Mesenteric fat pad (tissue), 1 donor: ENCODE results near the gene YWHAQ. TPM values are rescaled to one million over a fixed set of nuclear protein-coding genes. Genes with fewer than 3 reads are reported as not detected.

ENCODE experiments used
- DNase-seq: peaks from one replicate; pipeline ENCODE4 v3.0.0-alpha.2; 2020; ENCODE audit warnings: low spot score
- total RNA-seq: library from RNA; stranded (reverse); fragmentation: NEBNext Ultra II Directional; extraction: Animal tissue kit (Norgen Biotek cat#: 25700); gene quantifications from one replicate; pipeline ENCODE4 v1.2.1, GENCODE V29; 2021
- donor health status: DM: yes; HTN: yes; CAD: no.

YWHAQ gene
- total RNA-seq, 1 donor from 2014 or later: 183 TPM

DNA sequence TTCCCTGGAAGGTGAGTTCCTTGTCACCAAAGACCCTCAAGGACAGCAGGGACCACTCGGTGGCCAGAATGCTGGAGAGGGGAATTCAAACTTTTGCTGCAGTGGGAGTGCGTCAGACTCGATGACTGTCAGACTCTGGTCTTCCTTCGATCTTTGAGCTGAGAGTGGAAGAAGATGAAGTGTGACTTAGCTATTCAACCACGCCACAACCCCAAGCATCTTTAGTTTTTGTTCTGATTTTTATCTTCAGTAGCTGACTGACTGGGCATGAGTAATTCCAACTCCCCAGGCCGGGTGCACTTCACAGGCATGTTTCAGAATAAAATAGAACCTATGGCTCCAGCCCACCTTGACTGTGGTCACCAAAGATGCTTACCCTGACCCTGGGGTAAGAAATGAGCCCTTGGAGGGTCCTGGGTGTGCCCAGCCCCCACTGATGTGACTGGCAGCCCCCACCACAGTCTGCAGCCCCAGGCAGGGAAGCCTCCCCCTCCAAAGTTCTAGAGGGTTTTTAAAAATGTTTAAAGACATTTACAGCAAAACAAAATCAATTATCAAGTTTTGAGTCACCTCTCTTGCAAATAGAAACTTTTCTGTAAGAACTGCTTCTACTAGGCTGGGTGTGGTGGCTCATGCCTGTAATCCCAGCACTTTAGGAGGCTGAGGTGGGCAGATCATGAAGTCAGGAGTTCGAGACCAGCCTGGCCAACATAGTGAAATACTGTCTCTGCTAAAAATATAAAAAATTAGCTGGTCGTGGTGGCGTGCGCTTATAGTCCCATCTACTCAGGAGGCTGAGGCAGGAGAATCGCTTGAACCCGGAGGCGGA is 24.9 kb upstream of the YWHAQ start:
- no peak for DNase-seq

DNA sequence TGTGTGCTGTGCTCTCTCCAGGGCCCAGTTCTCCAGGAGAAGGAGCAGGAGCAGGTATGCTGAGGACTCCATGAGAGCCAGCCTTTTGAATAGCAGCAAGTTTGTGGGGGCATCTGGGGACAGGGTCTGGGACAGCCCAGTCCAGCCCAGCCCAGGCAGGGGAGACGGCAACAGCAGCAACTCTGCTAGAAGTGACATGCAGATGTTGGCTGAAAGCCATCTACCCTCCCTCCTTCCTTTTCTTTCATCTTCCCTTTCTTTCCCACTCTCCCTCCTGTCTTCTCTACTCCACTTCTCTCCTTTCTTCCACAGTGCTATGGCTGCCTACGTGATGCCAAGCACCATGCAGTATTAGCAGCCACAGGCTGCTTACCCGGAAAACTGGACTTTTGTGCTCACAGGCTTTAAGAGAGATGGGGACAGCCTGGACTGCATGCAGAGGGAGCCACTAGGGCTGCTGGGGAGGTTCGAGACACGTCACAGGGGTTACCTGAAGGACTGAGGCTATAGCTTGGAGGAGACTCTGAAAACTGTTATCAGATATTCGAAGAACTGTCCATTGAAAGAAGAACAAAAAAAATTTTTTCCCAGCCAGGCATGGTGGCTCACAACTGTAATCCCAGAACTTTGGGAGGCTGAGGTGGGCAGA is 23.8 kb upstream of the YWHAQ start:
- DNase-seq: no peak

DNA sequence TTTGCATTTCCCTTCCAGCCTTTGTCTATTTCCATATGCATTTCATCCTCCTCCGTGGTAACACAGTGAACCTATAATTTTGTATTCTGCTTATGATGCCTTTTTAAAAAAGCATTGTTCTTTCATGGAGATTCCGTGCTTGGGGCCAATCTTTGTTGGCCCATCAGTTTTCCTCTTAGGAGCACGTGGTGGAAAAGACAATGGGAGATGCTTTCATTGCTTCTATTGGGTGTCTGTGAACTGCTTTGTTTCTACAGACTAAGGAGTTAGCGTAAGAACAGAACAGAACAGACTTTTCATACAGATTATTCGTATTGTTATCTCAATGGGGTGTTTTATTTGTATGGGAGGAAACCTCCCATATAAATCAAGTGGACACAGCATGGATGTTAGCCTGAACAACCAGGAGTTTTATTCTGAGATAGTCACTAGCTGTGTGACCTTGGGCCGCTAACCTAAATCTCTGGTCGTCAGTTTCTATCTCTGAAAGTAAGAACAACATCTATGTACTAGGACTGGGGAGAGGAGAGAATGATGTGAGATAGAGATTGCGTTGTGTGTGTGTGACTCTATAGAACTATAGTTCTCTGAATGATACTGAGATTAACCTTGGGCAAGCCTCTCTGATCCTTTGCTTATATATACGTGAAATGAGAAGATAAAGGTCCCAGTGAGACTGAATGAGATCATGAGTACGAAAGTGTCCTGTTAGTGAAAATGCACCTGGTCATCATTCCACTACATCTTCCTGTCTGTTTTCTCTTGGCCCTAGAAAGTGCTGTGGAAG is 22.9 kb upstream of the YWHAQ start:
- DNase-seq: no peak

DNA sequence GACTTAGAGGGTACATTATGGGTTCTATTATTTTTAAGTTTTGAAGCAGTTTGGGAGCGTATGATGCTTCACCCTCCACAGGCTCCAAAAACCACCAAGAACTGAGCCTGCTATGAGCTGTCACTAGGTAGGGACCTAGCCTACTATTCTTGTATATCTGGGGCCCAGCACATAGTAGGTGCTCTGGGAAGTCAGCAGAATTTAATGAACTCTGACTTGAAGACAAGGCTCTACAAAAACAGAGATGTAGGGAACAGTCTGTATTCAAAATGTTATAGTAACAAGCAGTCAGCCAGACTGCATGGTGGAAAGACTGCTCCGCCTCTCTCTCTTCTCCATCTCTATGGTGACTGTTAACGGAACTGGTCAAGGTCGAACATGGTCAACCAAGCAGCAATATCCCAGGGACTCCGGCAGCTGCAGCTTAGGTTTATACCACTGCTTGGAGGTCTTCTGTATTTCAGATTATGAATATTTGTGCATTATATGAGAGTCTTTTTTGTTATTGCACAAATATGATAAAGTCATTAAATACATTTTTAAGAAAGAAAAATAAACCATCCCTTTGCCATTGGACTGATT is 22.2 kb upstream of the YWHAQ start:
- DNase-seq: no peak

DNA sequence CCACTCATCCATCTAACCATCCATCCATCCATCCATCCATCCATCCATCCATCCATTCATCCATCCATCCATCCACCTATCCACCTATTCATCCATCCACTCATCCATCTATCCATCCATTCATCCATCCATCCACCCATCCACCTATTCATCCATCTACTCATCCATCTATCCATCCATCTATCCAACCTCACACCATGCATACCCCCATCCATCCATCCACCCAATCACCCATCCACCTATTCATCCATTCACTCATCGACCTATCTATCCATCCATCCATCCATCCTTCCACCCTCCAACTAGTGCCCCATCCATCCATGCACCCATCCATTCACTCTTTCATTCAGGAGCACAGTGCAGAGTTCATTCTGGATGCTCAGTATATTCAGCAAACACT is 21.5 kb upstream of the YWHAQ start:
- DNase-seq: no peak

DNA sequence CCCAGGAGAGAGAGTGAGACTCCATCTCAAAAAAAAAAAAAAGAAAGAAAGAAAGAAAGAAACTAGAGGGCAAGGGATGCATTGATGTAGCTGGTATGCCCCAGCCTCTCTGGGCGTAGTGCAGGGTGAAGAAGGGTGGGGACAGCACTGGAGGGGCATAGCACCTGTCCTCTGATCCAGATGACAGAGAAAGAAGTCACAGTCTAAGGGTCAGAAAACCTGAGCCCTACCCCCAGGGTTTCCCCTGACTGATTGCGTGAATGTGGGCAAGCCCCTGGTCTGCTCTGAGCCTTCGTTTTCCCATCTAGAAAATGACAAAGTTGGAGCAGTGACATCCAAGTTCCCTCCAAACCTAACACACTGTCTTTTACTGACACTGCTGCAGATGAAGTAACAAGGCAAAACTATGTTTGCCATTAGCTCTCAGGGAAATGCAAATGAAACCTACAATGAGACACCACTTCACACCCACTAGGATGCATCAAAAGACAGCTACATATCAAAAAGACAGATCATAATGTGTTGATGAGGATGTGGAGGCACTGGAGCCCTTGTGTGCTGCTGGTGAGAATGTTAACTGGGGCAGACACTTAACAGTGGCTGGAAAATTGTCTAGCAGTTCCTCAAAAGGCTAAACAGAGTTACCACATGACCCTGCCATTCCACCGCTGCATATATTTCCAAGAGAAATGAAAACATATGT is 19.5 kb upstream of the YWHAQ start:
- no peak for DNase-seq

DNA sequence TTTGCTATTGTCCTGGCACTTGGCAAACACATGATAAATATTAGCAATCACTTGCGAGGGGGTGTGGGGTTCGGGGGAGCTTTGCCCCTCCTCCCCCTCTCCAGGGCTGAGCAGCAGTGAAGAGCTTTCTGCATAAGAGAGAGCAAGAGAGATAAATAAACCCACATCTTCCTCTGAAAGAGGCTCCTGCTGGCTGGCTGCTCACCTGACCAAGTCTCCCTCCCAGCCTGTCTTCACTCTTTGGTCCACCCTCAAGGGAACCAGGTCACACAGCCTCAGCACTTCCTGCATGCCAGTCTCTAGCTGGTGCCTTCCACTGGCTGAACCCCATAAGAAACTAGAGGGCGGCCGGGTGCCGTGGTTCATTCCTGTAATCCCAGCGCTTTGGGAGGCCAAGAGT is 18.5 kb upstream of the YWHAQ start:
- no peak for DNase-seq

DNA sequence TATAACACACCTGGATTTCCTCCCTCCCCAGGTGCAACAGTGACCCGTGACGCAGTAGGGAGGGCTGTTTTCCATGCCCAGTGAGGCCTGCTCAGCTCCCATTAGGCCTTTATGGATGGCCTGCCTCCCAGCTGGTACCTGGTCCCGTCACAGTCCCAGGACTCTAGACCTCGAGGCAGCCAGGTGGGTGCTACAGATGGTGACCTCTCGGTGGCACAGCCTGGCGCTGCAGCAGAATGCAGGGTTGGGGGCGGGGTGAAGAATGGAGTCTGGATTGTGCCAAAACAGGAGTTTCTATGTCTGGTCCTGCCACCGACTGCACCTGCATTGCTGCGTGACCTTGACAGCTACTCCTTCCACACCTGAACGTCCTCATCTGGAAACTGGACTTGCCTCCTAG is 18.0 kb upstream of the YWHAQ start:
- DNase-seq: no peak

DNA sequence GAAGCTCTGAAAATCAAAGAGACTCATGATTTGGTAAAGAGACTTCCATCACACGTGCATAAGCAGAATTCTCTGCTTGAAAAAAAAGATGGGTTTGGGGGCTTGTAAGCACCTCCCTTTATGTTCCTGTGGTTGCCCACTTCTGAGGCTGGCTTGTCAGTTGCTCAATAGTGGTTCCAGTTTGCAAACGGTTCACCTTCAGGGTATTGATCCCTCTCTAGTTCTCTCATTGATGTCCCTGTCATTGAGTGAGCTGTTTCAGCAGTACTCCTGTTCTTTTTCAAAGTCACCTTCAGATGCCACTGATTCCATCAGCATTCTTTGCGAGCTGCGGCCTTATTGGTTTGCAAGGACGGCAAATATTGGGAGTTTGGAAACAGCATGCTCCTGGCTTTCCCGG is 17.1 kb upstream of the YWHAQ start:
- no peak for DNase-seq

DNA sequence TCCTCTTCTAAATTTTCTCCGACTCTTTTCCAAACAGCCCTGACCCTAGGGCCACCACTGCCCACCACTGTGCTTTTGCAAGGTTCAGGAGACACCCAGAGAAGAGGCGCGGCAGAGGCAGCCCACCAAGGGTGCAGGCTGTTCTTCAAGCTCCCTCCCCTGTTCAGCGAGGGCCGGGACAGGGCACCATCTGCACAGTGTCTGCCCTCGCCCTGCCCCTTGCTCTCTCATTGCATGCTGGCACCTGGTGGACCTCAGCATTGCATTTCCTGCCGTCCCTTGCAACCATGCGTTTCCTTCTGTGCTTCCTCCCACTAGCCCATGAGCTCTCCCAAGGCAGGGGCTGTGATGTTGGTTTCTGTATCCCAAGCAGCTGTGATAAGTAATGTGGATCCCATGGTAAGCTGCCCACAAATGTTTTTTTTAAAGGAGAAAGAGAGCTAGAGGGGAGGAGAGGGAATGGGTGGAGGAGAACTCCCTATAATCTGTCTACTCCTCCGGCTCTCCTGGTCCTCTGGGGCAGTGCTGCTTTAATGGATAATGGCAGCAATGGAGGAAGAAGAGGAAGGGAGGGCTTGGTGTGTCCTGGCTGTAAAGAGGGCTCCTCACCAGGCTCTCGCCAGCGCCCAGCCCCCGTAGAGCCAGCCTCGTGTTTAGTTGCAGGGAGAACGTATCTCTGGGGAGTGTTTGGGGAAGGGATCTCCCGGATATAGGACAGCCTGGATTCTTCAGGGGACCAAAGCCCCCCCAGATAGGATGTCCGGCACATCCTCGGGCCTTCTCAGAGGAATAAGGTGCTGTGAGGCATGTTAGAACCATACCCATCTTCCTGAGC is 15.6 kb upstream of the YWHAQ start:
- peak; percentile 65 for DNase-seq

DNA sequence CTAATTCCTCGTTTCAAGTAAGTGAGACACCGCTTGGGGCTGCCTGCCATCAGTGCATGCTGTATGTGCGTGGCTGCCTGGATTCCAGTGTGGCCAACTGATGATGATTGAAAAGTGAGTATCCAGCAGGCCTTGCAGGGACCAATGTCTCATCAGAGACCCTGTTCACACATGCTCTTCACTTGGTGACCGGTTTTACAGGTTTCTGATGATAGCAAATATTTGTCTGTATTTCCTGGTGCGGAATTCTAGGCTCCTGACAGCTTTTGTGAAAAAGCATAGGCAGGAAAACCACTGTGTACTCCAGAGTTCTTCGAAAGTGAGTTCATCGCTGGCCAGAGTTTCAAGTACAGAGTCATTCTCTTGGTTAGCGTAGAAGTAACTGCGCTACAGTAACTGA is 13.8 kb upstream of the YWHAQ start:
- DNase-seq: no peak

DNA sequence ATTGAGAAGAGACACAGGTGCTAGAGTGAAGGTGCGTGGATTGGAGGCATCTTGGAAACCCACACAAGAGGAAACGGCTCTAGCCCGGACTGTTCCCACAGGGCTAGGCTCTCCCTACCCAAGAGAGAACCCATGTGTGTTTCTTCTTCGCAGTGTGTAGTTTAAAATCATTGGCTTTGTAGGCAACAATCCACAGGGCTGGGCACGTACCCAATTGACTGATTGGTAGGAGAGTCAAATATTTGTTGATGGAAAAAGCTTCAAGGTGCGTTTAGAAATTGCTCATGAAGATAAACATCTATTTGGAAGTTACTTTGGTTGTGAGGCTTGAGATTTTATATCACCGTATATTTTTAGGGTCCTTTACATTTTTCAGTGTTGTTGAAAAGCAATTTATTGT is 13.2 kb upstream of the YWHAQ start:
- DNase-seq: no peak

DNA sequence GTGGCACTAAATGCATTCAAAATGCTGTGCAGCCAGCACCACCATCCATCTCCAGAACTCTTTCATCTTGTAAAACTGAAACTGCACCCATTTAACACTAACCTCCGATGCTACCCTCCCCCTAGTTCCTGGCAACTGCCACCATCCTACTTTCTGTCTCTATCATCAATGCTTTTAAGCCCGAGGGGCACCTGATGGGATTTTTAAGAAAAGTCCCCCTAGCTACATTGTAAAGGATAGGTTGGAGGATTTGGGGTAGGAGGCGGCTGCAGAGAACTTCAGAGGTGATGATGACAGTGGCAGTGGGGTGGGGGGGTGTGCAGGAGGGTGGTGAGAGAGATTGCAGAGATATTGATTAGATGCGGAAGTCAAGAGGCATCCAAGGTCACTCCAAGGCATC is 10.8 kb upstream of the YWHAQ start:
- no peak for DNase-seq

DNA sequence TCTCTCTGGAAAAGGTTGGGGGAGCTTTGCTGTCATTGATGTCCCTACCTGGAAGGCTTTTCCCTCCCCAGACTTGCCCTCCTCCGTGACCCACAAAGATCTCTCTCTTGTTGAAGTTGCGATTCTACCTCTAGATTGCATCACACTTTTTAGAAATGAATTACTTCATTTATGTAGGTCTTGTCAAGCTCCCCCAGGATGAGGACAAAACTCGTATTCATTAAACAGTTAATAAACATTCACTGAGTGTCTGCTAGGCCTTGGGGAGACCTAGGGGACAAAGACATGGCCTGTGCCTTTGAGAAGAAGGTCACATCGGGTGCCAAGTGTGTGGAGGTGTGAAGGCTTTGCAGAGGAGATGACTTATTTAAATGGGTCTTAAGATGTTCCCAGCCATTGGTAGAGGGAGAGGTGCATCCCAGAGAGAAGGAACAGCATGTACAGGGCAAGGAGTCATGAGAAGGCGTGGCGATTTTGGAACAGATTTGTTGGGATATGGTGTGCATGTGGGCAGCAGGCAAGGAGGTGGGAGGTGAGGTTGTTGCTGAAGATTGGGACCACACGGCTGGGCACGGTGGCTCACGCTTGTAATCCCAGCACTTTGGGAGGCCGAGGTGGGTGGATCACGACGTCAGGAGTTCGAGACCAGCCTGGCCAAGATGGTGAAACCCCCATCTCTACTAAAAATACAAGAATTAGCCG is 9.8 kb upstream of the YWHAQ start:
- DNase-seq: no peak

DNA sequence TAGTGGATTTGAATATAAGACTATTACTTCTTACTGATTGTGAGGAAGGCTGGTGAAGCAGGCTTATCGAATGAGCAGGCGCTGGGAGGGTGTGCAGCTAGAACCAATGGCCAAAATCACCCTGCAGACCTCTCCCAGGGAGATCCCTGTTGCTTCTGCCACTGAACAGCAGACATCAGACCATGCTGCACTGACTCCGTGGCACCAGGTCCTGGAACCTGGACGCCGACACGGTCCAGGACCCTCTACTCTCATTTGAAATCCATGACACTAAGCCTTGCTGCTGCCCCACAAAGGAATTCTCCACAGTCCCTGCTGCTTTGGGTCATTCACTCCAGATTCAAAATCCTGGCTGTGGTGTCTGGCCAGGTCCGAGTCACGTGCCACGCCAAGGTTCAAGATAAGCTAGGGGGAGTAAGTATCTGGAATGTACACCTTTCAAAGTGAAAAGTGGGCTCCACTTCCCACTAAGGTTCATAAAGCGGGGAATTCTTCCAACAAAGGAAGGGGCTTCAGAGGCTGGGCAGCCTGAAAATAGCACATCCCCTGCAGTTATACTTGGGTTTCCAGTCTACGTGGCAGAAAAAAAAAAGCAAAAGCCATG is 9.0 kb upstream of the YWHAQ start:
- no peak for DNase-seq

DNA sequence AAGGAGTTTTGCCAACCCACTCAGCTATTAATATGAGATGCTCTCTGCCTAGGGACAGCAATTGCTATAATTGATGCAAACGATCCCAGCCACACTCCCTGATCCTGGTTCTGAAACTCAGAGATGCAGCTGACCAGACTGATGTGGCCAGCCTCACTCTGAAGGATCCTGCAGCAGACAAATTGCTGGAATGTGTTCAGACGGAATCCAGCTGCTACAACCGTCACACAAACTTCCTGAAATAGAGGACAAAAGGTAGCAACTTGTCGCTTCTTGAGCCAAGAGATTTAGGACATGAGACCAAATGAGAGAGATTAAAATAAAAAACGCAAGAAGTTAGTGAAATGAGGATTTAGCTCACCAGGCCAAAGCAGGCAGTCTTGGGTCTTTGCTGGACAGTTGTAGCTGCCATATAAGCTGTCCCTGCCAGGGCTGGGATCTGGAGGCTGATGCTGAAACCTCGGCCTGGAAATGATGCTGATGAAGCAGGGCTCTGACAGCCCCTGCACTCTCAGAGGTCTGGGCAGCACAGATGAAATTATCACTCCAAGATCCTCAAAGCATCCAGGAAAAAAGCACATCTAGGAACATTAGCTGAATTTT is 8.3 kb upstream of the YWHAQ start:
- no peak for DNase-seq

DNA sequence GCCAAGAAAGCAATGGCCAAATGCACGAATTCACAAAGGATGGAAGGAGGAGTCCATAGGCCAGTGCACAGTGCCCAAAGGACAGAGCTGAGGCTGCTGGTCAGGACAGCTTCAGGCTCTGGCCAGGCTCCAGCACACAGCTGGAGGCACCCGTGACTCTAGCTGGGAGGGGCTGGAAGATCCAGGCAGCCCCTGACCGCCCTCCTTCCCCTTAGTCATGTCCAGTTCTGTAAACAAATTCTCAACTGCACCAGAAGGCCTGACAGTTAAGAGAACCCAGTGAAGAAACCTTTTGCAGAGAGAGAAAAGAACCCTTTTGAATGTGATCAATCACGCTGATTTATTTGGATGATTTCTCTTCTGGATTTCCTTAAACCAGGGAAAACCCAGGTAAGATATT is 7.7 kb upstream of the YWHAQ start:
- DNase-seq: no peak

DNA sequence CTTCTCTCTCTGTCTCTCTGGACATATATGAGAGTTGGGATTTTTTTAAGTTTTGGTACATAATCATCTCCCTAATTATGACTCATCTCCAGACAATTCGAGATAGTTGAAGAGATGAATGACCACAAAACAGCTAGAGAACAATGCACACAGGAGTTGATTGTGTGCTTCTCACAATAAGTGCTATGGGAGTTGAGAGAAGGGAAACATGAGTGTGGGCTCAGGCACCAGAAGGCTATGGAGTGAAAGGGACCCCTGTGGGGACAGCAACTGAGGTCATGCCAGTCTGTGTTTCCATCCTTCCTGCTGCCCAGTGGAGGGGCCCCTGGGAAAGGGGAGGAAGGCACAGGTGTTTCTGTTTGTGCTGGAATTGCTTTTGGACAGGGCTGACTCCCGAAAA is 6.5 kb upstream of the YWHAQ start:
- no peak for DNase-seq

DNA sequence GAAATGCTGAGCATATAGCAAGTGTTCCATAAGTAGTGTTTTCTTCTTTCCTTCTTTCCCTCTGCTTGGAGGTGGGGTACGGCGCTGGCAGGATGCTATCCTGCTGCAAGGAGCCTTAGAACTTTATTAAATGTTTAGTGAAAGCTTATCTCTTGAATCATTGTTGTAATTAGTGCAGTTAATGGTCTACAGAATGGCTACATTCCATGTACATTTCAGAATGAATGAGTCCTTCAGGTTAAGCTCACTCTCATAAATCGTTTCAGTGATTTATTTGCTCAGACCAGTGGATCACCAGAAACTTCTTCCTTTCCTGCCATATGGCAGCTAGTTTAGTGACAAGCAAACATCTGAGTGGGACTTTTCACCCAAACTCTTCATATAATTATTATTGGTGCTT is 3.3 kb upstream of the YWHAQ start:
- no peak for DNase-seq
